Measurements from ENCODE around the gene SERP1.

SERP1 gene

DNA sequence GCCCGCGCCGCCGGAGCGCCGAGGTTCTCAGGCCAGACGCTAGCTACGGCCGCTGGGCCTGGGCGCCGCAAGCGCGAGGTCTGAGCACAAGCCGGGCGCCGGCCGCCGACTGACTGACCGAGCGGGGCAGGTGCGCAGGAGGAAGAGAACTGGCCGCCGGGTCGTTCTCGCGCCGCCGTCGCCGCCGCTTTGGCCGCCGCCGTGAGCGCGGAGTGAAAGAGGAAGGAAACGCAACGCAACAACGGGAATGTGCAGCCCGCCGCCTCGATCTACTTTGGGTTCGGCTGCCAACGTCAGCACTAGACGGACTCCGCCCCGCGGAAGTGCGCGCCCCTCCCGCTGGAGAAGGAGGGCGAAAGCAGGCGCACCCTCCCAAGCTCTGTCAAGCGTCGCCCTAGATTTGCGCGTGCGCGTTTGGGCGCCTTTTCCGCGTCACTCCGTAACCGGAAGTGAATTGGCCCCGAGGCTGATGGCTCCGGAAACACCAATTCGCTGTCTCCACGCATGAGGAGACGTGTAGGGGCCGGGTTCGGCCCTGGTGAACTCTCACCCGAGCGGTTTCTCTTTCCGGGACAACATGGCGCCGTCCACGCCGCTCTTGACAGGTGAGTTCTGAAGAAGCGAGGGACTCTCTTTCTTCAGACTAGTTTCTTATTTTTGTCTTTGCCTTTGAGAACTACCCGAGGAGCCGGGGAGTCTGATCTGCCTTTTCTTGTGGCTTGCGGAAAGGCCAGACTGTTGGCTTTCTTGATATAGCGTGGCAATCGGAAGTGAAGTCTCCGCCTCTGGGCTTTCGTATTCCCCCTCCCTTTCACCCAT is at the start of gene SERP1, which contains the start of gene EIF2A:
Gene SERP1, minus strand, starts transcription at position 271 of the 819 bp plus-strand sequence. CDS start 361 bp downstream, outside the sequence.
Gene EIF2A, plus strand, starts transcription at position 562 of the 819 bp plus-strand sequence. Its CDS starts 16 bp downstream, at position 578.
- DNase-seq, result peak; percentile 99

DNA sequence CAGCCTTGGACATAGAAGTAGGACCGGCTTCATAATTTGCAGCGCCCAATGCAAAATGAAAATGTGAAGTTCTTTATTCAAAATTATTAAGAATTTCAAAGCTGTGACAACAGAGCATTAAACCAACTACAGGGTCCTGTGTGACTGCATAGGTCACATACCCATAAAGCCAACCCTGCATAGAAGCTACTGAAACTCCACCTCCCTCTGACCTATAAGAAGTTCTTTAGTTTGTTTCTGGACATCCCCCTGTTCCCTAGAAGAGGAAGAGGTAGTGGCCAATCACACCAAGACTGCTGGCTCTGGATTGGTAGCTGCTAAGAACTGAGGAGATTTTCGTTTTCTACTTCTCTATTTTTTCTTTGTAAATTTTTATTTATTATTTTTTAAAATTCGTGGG is 47.9 kb upstream of the SERP1 start:
- DNase-seq, result no peak

DNA sequence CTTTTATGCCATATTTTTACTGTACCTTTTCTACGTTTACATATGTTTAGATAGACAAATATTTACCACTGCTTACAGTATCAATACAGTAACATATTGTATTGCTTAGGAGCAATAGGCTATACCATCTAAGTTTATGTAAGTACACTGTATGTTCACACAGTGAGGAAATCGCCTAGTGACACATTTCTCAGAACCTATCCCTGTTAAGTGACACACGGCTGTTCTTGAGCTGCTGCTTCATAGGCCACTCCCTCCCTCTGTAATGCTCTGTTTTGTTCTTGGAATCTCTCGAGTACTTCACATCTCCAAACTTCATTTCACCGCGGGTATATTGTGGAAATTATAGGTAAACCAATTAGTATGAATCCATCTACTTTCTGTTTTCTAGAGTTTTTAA is 43.5 kb upstream of the SERP1 start:
- DNase-seq, result no peak

DNA sequence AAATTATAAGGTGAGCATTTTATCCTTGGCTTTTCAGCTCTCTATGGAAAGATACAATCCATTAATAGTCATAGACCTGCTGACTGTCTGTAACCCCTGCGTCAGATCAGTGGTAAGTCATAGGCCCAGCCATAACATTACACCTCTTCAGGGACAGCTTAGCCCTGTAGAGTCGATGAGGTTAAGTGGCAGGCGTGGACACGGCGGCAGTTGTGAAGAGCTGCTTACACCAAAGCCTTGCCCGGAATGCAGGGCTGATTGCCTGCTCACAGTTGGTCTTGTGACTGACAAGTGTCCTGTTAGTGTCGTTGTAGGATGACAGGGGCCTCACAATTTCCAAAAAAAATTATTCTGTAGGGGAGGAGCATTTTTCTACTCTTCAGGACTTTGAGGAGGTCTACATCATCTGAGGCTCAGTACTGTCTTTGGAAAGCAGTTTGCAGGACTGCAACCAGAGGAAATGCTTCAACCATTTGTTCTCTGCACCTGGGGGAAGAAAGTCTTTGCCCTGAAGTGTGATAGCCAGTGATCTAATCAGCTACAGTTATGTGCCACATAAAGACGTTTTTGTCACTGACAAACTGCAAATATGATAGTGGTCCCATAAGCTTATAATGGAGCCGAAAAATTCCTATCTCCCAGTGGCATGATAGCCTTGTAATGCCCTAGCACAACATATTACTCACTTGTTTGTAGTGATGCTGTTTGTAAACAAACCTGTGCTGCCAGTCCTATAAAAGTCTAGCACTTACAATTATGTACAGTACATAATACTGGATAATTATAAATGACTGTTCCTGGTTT is 41.9 kb upstream of the SERP1 start:
- no peak for DNase-seq

DNA sequence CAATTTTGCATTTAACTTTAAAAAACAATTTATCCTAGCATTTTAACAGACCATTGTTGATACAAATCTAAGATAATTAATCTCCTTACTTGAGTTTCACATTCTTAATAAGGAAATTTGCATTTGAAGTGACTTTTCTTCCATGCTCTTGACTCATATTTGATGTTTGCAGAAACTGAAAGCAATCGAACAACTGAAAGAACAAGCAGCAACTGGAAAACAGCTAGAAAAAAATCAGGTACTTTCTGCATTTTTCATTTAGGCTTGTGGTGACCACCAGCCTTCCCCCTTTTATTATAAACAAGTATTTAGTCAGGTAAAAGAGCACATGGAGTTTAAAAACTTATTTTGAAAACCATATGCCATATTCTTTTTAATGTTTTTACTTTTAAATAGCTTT is 36.7 kb upstream of the SERP1 start:
- DNase-seq, result no peak

DNA sequence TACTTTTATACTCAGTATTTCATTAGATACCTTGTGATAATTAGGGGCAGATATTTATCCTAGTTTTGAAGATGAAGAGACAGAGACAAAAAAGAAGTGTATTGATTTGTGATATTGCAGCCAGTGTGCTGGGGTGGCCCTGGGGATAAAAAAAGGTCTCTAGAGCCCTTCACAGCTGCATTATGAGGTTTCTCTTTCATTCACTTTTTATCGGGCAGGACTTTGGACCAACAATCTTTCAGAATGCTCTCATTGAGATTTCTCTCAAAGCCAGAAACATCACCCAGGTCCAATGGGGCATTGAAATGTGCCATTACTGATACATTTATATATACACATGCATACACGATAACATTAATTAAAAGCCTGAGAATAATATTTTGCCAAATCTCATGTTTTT is 36.3 kb upstream of the SERP1 start:
- no peak for DNase-seq

DNA sequence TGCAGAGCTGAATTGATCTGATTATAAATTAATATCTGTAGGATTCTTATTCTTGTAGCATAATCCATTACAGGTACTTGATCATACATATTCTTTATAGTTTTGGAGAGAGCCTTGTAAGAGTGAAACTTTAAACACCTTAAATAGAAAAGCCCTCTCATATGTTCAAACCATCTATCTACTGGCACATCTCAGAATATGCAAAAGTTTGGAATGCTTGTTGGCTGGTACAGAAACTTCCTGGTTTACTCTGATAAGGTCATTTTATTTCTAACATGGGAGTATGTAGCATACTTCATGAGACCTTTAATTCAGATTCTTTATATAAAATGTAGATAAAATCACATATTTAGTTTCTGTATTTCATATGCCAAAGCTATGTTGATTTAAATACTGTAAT is 34.9 kb upstream of the SERP1 start:
- DNase-seq, result no peak

DNA sequence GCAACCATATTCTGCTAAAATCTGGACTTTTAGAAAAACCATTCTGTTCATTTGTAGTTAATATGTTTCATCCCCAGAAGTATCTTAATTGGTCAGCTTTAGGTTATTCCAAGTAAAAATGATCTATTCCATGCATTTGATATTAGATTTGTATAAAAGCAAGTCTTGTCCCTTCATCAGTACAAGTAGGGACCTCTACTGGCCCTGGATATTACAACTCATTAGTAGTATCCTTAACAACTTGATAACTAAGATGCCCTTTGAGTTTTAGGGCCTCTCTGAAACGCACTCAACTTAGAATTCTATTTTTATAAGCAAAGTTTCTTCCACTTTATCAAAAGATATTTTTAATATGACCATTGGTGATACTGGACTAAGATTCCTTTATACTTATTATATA is 31.6 kb upstream of the SERP1 start:
- DNase-seq, result no peak

DNA sequence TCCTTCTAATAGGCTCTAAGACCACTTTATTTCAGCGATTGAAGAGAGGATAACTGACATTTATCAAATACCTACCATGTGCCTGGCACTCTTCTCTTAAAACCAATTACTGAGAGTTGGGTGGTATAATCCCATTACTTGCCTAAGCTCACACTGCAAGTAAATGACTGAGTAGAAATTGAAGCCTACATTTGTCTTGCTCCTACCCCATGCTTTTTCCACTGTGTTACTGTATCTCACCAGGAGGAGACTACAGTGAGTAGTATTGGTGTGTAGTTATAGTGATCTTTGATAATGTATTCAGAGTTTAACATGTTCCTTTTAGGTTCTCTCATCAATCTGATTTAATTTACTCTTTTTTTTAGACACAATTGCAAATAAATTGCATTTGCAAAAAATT is 21.0 kb upstream of the SERP1 start:
- no peak for DNase-seq

DNA sequence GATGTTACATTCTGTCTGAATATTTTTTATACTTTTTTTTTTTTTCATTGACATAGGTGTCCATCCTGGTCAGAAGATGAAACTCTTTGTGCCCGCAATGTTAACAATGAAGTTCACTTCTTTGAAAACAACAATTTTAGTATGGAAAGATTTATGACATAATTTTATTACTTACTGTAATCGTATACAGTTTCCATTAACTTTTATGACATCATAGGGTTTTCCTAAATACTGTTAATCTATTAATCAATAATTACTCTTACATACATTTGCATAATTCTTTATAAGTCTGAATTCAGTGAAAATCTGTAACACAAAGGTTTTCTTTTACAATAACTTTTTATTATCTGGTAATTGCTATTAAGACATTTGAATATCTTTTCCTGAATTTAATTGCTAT is 17.9 kb upstream of the SERP1 start:
- DNase-seq, result no peak

DNA sequence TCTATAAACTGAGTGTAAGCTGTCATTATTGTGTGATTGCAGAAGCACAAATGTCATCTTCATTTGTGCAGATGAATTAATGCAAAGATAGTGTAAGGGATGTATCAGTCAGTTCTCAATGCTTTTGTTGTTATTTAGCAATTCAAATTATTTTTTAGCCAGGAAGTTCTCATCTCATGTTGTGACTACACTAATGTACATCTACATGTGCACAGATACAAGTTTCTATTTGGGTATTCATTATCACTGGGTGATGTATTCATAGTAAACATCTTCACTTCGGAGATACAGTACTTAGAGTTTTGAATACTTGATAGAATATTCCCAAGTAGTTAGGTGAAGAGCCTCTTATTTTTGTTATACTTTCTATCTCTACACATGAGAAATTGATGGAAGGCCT is 11.4 kb upstream of the SERP1 start:
- no peak for DNase-seq

DNA sequence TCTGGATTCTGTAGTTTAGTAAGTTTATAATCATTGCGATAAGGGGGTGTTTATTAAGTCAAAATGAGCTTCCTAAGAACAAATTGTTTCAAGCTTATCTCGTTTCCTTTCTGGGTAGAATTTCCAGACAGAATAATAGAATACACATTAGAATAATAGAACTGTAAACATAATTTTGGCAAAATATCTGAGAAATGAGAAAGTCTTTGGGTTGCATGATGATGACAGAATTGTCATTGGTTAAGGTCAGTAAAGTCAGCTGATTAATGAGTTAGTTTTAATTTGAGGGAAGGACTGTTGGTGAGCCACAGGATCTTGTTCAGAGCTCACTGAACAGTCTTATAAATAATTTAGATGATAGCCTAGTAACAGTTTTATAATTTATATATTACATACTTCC is 10.5 kb upstream of the SERP1 start:
- no peak for DNase-seq

DNA sequence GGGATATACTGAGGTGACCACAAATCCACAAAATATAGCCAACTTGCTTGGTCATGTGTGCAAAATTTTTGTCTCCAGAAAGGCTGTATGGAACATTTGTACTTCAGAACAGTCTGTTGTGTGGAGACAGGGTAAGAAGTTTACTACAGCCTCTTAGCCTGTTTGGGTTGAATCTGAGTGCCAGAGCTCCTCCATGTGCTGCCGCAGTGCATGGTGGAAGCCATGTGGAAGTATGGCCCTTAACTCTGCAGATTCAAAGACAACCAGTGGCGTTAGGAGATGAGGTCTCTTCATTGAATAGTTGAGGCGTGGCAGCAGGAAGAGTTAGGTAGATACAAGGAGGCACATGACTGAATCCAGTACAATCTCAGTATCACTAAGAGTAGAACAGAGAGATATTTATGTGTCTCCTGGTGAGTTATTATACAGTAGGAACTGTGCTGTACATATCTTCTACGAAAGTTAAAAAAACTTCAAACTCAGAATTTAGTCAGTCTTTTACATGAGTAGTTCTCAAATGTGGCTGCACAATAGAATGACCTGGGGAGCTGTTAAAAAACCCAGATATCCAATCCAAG is 9.7 kb upstream of the SERP1 start:
- DNase-seq, result no peak

DNA sequence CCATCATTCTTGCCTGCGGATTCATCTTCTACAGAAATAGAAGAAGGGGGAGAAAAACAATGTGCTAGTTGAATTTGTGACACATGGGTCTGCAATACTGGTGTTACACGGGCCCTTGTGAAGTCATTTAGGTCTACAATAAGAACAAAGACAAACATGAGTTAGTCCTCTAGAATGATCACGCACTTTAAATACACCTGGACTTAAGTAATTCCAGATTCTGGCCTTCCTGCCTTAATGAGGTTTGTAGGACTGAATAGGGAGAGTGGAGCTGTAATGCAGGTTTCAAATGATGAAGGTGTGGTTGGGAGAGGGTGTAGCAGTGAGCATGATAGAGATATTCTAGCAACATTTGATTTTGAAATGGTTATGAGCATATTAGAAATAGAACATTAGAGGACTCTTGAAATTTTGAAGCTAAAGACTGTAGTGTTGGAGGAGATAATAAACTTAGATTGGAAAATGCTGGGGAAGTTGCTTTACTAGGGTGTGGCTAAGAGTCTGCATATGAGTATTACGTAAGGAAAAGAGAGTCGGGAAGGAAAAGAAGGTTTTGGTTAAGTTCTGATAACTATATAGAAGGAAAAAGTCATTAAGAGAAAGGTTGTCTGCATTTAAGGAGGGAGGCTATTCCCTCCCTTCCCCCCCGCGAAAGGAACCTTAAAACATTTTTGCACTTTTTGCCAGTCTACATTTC is 897 bp upstream of the SERP1 start:
- DNase-seq, result no peak

DNA sequence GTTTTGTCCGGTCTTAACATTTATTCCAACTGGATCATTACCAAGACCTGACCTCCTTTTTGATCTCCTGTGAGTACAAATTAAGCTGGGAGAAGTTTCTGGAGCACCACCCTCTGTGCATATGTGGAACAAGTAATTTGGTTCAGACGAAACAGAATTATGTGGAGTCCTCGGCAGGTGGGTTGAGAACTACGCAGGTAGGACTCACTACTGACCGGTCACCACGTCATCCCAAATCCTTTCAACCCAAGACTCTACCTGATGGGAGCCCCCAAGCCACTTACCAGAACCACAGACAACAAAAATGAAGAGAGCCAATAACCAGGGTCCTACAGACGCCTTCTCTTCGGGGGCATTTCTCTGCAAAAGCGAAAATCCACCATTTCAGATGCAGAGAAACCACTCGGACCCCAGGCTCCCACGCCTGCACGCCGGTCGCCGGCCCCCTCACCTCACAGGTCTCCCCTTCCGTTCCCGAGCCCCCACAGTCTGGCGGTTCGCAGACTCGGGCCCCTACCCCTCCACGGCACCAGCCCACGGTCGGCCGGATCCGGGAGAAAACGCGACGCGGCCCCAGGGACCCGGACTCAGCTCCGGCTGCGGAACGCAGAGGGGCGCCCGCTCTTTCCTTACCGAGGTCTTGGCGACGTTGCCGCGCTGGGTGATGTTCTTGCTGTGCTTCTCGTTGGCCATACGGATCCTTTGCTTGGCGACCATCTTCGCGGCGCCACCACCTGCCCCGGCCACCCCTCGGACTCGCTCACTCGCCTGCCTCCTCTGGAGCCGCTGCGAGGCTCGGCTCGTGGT is 674 bp downstream of the SERP1 start:
- no peak for DNase-seq

DNA sequence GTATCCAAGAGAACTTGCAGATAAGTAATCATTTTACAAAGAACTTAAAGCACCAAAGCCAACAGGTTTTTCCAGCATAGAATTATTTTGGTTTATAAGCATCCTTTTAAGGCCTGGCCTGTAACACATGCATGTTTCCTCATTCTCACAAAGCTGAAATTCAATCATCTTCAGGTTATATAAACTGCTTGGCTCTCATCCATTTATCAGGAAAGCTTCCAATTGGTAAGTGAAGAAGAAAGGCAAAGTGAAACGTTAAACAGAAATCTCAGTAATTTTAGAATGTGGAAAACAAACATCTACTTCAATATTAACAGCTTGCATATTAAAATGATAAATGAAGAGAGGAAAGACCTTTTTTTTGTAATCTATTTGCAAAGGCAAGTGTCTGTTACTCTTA is 1.6 kb downstream of the SERP1 start:
- DNase-seq, result no peak

DNA sequence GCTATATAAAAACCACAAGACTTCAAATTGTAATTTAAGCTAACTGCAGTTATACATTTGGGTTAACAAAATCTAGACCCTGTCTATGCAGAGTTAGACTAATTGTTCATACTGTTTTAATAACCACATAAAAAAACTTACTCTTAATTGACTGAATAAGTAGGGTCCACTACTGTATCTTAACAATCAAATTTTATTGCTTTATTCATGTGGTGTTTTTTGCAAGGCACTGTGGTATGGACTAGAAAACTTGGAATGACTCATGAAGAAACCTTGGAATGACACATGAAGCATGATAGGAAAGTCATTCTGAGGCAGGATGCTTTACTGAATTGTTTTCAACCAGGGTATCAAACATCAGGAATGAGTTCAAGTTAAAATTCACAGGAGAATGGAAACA is 2.3 kb downstream of the SERP1 start:
- DNase-seq, result no peak

DNA sequence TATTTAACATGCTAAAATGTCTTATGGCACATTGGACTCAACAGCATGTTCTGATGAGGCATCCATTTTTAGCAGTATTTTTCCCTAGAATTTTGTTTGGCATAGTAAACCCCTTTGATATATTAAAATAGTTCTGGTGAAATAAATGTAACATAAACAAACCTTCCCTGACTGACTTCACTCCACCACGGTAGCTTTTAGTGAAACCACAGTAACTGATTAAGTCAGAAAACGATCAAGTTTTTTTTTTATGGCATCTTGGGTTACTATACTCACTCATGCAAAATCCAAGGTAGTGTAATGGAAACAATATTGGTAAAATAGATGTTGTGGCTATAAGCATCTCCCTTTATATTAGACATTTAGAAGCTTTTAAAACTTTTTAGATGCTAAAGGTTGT is 2.8 kb downstream of the SERP1 start:
- DNase-seq, result no peak

DNA sequence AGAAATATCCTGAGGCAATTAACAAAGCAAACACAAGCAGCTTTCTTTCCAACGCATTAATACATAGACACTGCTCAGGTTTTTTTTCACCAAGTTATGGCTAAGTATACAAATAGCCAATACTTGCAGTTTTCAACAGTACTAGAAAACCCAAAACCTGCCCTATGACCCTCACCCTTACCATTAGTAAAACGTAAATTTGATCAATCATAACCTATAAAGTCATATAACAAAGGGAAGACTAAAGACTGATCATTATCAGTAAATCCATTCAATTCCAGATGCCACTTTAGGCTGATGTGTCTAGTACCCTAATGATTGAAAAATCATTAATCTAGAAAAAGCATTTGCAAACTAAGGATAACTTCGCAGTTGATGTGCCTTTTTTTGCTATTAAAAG is 3.2 kb downstream of the SERP1 start:
- no peak for DNase-seq

DNA sequence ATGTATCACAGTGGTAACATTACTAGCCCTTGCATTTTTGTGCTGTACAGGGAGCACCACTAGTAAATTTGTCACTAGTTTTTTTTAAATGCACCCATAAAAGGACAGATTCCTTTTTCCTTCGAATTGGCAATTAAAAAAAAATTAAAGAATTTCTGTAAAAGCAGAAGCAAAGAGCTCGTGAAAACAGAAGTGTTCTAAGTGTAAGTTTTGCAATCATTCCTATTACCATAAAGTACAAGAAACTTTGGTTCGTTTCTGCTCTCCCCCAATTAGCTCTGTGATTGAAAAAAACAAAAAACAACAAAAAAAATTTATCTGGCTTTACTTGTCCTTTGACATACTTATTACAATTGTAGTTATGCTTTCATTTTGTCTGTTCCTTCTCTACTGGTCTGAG is 5.3 kb downstream of the SERP1 start:
- DNase-seq, result no peak

DNA sequence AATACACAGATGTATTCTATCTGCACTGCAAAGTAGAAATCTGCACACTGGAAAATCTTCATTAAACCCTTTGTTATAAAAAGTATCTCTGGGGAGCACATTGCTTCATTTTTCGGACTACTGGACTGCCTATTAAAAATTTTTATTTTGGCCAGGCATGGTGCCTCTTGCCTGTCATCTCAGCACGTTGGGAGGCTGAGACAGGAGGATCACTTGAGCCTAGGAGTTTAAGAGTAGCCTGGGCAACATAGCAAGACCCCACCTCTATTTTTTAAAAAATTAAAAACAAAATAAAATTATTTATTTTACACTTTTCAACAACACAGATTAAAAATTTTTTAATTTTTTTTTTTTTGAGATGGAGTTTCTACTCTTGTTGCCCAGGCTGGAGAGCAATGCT is 6.0 kb downstream of the SERP1 start:
- DNase-seq, result no peak
